HG03108 (cell line): ENCODE results near the gene TMEM164.

ENCODE experiments used
- ATAC-seq: cut with Tn5 transposase; IDR thresholded peaks from one replicate; pipeline ENCODE4 v1.9.1; 2021; ENCODE audit warnings: moderate library complexity; ENCODE audit not compliant: unreplicated experiment

Gene TMEM164

DNA sequence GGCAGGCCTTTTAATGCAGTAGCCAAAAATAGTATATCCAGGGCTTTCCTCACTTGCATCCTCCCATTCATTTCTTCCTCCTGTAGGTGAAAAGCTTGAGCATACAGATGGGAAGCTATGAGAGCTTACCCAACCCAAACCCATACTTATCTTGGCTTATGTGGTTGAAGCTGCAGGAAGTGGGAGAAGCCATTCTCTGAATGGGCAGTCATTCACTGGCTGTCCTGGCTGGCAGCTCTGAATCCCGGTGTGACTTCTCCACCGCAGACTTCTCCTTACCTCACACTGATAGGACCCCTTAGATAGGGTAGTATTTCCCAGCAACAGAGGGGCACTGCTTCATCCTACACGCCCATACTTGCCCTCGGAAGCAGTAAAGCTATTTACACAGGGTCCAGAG is 189.6 kb downstream of the TMEM164 start:
- no peak for ATAC-seq

DNA sequence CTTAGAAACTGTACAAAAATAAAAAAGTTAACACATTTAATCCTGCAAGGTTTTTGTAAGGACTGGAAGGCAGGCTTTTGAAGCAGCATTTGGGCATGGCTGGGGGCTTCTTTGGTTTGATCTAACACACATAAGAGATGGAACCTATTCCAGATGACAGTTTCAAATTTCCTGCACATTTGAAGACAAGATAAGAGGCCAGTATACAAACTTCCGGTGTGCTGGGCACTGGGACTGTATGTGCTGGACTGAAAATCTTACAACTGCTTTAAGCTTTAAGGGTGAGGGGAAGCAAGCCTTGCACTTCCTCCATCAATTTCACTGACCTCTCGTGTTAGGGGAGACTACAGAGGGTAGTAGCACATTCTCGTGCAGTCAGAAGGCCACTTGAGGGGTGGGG is 192.1 kb downstream of the TMEM164 start:
- no peak for ATAC-seq

DNA sequence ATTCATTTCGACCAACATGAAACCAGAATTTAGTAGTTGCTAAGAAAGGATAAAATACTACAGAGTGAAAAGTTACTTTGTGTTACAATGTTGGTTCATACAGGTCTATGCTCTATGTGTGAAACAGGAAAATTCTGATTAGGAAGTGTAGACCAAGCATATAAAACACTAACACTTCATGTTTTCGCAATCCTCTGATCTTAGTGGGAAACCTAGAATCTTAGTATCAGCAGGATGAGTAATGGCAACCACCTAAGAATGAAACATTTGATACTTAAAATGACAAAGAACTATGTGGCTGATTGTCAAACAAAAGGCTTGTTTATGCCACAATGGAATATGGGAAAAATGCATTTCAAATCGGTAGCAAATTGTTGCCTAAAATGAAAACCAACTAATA is 198.9 kb downstream of the TMEM164 start:
- ATAC-seq = no peak

DNA sequence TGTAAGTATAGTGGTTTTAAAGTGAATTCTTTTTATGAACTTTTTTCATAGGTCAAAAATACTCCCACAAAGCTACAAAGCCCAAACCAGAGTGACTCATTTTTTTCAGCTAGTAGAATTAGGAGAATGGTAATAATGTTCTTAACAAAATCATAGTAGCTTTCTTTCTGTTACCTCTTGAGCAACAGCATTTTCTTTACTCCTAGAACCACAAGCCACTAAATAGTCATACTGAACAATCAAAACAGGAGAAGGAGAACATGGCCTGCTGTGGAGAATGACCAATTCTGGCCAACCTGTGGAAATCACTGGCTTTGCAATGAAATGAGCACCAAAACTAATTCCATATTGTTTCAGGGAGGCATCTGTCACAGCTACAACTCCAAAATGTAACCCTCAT is 202.1 kb downstream of the TMEM164 start:
- ATAC-seq = no peak

DNA sequence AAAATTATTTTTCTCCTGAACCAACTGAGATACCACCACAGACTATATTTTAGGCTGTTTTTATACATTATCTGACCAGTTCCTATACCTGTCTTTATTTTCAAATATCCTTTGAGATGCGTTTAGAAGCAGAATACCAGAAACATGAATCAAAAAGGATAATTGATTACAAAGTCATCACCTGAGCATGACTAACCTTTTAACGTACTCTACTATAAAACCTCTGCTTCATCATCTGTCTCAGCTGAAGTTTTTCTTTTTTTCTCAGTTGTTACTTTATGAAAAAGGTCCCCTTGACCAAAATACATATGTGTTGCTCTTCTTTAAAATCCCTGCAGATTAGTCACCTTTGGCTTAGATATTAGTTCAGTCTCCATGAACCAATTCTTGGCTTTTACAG is 205.2 kb downstream of the TMEM164 start:
- no peak for ATAC-seq

DNA sequence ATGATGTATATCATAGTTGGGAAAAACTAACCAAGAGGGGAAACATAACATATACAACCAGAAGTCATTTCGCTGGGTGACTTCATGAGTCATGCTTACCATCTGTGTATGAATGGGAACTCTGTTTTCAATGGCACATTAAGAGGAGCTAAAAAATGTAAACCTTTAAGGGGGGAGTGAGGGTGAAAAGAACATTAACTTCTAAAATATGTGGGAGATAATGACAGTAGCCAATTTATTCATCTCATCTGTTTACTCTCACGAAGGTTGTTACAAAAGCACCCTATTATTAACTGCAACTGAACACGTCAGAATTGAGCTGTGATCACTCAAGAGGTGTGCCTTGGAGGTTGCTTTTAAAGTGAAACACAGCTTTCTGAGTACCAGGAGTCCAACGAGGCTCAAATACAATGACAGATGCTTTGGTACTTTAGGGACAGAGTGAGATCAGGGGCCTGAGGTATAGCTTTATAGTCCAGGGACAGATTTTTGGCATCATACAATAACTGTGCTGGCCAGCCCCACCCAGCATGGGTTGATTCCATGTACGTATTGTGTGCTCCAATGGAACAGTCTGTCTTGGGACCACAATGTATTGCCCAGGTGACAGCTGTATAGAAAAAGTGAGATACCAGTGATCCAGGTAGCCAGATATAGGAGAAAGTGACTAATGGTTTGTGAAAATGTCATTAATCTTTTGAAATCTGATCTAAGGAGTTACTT is 207.7 kb downstream of the TMEM164 start:
- ATAC-seq = no peak

DNA sequence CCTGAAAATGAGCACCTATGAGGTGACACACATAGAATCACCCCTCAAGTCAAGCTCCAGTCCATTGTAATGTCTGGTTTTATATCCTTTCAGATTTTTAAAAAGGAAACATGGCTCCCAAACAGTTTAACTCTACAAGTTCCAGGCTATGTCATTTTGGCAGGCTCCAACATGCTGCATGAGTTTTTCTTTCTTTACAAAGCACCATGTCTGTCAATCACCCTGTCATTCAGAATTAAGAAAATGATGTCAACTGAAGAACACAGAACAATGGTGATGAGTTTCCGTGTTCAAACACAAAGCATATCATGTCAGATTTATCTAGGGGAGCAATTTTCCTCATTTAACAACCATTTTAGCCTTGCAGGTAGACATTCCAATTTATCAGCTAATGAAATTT is 208.4 kb downstream of the TMEM164 start:
- no peak for ATAC-seq

DNA sequence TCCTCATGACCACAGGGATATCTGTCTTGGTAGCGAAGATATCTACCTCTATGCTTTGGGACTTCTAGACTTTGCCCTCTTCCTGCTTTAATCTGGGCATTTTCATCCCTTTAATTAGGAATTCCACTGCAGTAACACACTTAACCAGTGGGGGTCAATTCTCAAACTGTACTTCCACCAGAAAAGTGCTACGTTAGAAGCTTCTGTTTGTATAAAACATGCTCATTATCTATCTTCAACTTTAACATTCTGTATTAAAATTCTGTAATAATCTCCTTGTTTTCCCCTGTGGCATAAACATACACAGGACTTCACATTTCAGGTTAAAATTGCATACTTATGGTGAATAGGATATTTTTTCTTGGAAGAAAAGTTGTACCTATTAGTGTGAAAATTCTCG is 209.4 kb downstream of the TMEM164 start:
- no peak for ATAC-seq

DNA sequence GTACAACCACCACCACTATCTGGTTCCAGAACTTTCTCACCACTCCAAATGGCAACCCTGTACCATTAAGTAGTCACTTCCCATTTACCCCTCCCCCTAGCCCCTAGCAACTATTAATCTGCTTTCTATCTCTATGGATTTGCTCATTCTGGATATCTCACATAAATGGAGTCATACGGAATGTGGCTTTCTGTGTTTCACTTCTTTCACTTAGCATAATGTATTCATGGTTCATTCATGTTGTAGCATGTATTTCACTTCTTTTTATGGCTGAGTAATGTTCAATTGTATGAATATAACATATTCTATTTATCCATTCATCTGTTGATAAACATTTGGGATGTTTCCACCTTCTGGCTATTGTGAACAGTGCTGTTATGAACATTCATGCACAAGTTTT is 210.3 kb downstream of the TMEM164 start:
- no peak for ATAC-seq

DNA sequence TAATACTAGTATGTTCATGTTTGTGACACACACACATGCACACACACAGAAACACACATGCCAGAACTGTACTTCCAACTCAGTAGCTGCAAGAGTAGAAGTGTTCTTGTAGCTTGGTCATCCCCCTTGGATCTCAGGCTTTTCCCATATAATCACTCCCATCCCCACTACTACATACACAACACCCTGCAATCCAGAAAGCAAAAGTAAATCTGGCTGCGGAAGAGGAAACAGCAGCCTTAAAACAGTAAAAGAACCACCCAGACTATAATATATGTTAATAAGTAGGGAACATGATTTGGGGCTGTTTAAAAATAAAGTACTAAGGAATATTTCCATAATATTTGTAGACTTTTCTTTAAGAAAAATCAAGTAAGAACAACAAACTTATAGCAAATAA is 211.8 kb downstream of the TMEM164 start:
- ATAC-seq = no peak

DNA sequence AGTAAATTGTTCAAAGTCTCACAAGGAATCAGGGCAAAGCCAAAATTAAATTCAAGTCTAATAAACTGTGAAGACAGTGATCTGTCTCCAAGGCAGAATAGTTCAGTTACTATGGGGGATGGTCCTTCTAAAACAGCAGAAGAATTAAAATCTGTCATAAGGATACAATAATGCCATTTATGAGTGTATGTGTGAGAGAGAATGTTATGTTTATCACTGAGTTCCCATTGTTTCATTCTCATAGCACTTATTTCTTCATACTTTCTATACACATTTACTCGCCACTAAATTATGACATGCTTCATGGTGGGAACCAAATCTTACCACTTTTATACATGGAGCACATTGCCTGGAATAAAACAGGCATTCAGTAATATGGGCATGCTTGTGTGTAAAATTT is 212.5 kb downstream of the TMEM164 start:
- ATAC-seq = no peak

DNA sequence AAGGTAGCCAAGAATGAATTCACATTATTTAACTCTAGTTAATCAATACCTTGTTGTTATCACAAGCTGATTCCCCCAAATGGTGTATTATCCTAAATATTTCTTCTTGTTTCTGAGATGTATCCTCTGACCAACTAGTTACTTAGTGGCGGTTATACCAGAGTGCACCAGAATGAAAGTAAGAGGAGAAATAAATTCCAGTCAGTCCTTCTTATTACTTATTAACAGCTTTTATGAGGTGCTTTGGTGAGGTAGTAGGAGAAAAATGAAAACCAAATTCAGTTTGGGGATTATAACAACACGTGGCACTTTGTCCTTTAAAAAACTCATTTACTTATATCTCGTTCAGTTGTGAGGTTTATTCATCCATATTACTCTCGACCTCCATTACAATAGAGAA is 213.1 kb downstream of the TMEM164 start:
- ATAC-seq = no peak

DNA sequence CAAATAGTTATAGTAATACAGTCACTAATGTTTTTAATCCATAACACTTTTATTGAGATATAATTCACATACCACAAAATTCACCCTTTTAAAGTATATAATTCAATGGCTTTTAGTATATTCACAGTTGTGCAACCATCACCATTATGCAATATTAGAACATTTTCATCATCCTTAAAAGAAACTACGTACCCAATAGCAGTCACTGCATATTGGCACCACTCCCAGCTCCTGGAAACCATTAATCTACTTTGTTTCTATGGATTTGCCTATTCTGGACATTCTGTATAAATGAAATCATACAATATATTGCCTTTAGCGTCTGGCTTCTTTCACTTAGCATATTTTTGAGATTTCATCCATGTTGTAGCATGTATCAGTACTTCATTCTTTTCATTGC is 215.7 kb downstream of the TMEM164 start:
- no peak for ATAC-seq

DNA sequence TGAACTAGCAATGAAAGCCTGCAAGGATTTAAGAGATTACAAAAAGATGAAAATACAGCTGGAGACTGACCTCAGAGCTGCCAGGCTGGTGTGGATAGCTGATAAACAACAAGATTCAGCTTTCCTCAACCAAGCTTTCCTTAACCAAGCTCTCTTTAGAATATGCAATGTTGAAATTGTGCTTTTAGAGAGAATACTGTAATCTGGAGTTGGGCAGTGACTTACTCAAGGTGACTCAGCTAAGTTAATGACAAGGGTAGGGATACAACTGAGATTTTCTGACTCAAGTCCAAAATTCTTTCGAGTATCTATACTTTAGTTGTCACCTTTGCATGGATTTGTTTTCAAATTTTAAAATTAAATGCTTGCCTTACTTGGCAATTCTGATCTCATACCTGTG is 217.0 kb downstream of the TMEM164 start:
- no peak for ATAC-seq

DNA sequence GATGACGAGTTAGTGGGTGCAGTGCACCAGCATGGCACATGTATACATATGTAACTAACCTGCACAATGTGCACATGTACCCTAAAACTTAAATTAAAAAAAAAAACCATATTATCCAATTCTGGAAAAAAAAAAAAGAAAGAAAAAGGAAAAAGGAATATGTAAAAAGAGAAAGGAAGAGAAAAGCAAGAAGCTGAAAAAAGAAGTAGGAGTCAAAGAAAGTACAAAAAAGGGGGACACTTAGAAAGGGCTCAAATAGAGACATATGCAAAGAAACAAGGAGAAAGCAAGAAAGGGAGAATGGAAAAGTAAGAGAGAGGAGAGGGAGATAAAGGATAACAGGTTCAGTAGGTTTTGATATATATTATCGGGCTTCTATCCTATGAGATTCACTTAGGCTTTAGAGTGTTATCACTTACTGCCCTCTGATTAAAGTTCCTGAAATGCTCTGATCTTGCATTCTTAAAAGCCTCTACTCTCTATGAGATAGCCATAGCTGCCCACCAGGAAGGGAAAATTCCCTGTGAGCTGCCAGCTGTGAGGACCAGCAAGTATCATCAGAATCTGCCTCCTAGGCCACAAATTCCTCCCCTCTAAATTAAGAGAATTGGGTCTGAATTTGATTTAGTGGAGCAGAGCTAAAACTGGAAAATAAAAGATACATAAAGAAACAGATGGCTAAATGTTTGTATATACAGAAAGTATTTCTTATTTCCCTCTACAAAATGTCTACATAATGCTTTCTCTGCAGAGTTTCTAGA is 219.8 kb downstream of the TMEM164 start:
- no peak for ATAC-seq

DNA sequence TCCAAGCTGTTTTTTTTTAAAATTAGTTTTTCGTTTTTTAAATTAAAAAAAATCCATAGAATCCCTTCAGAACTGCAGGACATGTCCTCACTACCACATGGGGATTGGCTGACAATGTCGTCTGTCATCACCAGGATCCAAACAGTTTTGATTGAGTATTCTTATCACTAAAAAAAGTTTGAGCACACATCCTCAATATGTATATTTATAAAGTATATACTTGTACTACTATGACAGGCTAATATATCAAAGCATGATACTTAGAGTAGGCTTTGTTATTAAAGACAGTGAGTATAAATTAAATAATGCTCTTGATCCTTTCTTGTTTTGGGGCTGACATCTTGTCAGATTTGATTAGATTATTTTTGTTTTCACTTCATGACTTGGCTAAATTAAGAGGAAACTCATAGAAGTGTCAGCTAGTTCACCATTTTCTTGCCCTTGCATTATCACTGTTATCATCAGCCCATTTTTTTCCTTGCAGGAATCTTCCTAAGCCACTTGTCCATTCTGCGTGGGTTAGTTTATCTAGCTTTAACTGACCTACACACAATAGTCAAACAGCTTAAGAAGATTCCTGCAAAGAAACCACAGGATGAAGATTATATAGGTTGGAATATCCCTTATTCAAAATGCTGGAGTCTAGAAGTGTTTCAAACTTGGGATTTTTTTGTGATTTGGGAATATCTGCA is 222.2 kb downstream of the TMEM164 start:
- ATAC-seq = no peak

DNA sequence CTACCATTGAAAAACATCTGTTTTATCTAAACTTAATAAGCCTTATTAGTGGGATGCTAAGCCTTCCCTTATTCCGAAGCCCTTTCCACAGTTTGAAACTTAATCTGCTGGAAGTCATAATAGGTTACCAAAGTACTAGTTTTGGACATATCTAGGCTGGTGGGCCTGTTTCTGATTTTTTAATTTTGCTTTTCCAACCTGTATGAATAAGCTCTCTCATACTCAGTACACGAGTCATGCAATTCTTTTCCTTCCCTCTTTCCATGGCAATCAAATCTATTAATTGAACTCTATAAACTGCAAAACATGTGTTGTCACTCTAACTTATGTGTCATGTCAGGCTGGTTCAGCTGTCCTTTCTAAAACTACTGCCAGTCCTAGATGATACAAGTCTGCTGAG is 224.0 kb downstream of the TMEM164 start:
- ATAC-seq = no peak
